ENCODE results near the gene CNTNAP2. TPM values are rescaled to one million over a fixed set of nuclear protein-coding genes. Genes with fewer than 3 reads are reported as not detected.

The CNTNAP2 gene
- total RNA-seq, 1 experiment from 2014 or later: 0.03 TPM

GRCh38 chr7:146720195-146720594, 603.6 kb downstream of the CNTNAP2 start:
- no peak overlapping the region for H3K4me3 ChIP-seq (ENCODE audit: low read depth in 2 of 2, low read length in 2 of 2)
- in situ Hi-C loops (cut with HindIII; ENCODE audit: low pct_unique_long_range_greater_than_20kb, low sequenced_read_pairs): no loop called here
- intact Hi-C loops (cut with micrococcal nuclease; ENCODE audit: unreplicated experiment): no loop called here
- ATAC-seq (no peak), DNase-seq (ENCODE audit: low read depth, low spot score) (no peak)
- H3K9me3 ChIP-seq (ENCODE audit: control insufficient read depth, insufficient read depth, low read depth, low read length): no peaks in the 10 kb centered on the region
- H3K36me3 ChIP-seq (ENCODE audit: control insufficient read depth, insufficient read depth, low read length): no peaks in the 10 kb centered on the region; the same call in 1 of the 2 replicates
- no peaks in the 10 kb centered on the region for H3K27me3 ChIP-seq (ENCODE audit: control insufficient read depth, insufficient read depth, low read length)
- CTCF ChIA-PET: interaction anchor here (0.6 kb wide), 1 partner anchor 141 kb away, joined by 3 read pairs; no protein-coding TSS in a partner anchor
- H3K27ac ChIP-seq (ENCODE audit: low read length): no peak overlapping the region
- no peaks in the 10 kb centered on the region for H3K4me1 ChIP-seq (ENCODE audit: control insufficient read depth, insufficient read depth, low read length)
- TF ChIP-seq POLR2AphosphoS5 (IDR thresholded peaks at IDR 0.05; ENCODE audit: low read depth, low read length) (no peak), REST (IDR thresholded peaks at IDR 0.05; ENCODE audit: insufficient read depth in 1 of 2, low read depth in 2 of 2, low read length in 1 of 2) (no peak), TCF7L2 (IDR thresholded peaks at IDR 0.05; ENCODE audit: low read depth, low read length) (no peak), SIN3A (IDR thresholded peaks at IDR 0.05; ENCODE audit: borderline replicate concordance, insufficient read depth, low read depth, low read length) (no peak), CTCF (IDR thresholded peaks at IDR 0.05) (no peak)
- POLR2A ChIA-PET: no interaction called here
- no TSS peak for BruUV-seq (replicated peaks)

DNA sequence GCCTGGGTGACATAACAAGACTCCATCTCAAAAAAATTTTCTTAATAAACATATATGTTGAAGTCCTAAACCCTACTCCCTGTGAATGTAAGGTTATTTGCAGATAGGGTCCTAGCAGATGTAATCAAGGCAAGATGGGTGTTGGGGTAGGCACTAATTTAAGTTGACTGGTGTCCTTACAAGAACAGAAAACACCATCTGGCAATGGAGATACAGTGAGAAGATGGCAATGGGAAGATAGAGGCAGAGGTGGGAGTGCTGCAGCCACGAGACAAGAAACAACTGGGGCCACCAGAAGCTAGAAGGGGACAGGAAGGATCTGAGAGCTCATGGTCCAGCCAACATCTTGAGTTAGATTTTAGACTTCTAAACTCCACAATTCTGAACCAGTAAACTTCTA, 606.4 kb downstream of the CNTNAP2 start:
- intact Hi-C loops (cut with micrococcal nuclease; ENCODE audit: unreplicated experiment): no loop called here
- in situ Hi-C loops (cut with HindIII; ENCODE audit: low pct_unique_long_range_greater_than_20kb, low sequenced_read_pairs): no loop called here

More for the DNA sequence above, 606.4 kb downstream of the CNTNAP2 start:
- DNase-seq (ENCODE audit: low read depth, low spot score) (no peak), ATAC-seq (no peak)
- BruUV-seq (replicated peaks): no TSS peak
- Histone ChIP-seq H3K36me3 (ENCODE audit: control insufficient read depth, insufficient read depth, low read length) (no peaks in the 10 kb centered on the region; the same call in 1 of the 2 replicates), H3K4me3 (ENCODE audit: low read depth in 2 of 2, low read length in 2 of 2) (no peak overlapping the region), H3K27ac (ENCODE audit: low read length) (no peak overlapping the region), H3K27me3 (ENCODE audit: control insufficient read depth, insufficient read depth, low read length) (no peaks in the 10 kb centered on the region), H3K4me1 (ENCODE audit: control insufficient read depth, insufficient read depth, low read length) (no peaks in the 10 kb centered on the region), H3K9me3 (ENCODE audit: control insufficient read depth, insufficient read depth, low read depth, low read length) (no peaks in the 10 kb centered on the region)
- ChIA-PET CTCF (no interaction called here), POLR2A (no interaction called here)
- TF ChIP-seq POLR2AphosphoS5 (IDR thresholded peaks at IDR 0.05; ENCODE audit: low read depth, low read length): no peak
- no peak for TF ChIP-seq SIN3A (IDR thresholded peaks at IDR 0.05; ENCODE audit: borderline replicate concordance, insufficient read depth, low read depth, low read length)
- TF ChIP-seq REST (IDR thresholded peaks at IDR 0.05; ENCODE audit: insufficient read depth in 1 of 2, low read depth in 2 of 2, low read length in 1 of 2): no peak
- no peak for TF ChIP-seq CTCF (IDR thresholded peaks at IDR 0.05)
- TF ChIP-seq TCF7L2 (IDR thresholded peaks at IDR 0.05; ENCODE audit: low read depth, low read length): no peak
